Dendritic cell treated with granulocyte-macrophage colony-stimulating factor and Interleukin-4, amounts not matched to agents 40 ng/mL and 50 ng/mL, for 4 days (primary cell): ENCODE results near the gene TMEM266.
A peak's percentile ranks its signal among the peaks of the same experiment; 100 is the strongest.

ENCODE experiments used
- H3K27ac Mint-ChIP-seq: one replicate; pipeline ENCODE4 v1.8.0; 2022; ENCODE audit warnings: mild to moderate bottlenecking, mixed read lengths
- H3K27me3 Mint-ChIP-seq: one replicate; pipeline ENCODE4 v1.8.0; 2022; ENCODE audit warnings: mild to moderate bottlenecking, mixed read lengths
- H3K36me3 Mint-ChIP-seq: one replicate; pipeline ENCODE4 v1.8.0; 2022; ENCODE audit warnings: low read depth, mixed read lengths
- H3K4me1 Mint-ChIP-seq: one replicate; pipeline ENCODE4 v1.8.0; 2022; ENCODE audit warnings: low read depth, mixed read lengths
- H3K4me3 Mint-ChIP-seq: one replicate; pipeline ENCODE4 v1.8.0; 2022; ENCODE audit warnings: mild to moderate bottlenecking, moderate library complexity, mixed read lengths
- H3K9me3 Mint-ChIP-seq: one replicate; pipeline ENCODE4 v1.8.0; 2022; ENCODE audit warnings: mixed read lengths
- intact Hi-C: fragments of 100-400 bp; cut with micrococcal nuclease; formaldehyde crosslinking; loops from one replicate; pipeline ENCODE4 v1.15.0; 2022

Gene TMEM266

DNA sequence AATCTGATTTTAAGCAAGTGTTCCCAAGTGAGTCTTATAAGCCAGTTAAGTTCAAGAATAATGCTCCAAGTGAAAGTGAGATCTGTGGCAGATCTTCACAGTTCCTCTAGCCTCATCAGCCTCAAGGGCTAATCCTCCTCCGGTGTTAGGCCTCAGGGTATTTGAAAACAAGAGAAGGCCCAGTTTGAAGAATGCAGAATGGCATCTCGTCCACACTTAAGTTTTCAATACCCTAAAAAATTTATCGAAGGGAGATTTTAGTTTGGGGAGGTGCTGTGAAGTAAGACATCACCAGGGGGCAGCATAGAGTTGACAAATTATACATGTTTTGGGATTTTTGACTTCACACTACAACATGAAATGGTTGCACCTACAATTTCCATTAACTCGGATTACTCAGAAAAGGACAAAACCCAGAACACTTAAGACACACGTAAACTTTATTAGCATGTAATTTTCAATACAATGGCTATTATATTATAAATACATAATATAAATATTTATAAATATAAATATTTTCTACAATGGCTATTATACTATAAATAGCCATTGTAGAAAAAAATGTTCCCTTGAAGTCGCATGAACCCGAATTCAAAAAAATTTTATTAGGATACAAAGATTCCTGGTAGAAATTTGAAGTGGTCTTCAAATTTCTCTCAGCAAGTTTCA, 2.3 kb upstream of the TMEM266 start:
- Mint-ChIP-seq H3K4me3 (peak overlapping the region; percentile 34), H3K27me3 (peaks cover 31% of the 10 kb centered on the region)

DNA sequence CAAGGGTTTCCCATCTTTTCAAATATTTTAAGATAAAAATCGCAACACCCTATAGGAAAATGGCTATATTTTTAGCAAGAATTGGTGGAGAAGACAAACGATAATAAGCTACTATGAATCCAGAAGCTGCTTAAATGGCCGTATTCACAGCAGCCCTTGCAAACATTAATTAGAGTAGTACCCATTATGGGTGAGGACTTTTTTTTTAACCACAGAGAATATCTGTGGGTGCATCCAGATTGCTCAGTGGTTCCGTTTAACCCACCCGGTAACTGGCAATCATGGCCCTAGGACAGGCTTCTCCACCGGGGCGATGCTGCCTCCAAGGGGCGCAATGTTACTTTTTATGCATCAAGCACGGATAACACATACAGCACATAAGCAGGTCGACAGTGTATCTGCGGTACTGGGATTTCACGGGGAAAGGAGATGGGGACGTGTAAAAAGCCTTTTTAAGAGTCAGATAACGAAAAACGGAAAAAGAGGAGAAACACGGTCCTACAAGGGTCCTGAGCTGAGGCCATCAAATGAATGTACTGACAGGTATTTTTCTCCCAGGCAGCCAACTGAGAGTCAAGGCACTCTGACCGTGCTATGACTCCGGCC, 968 bp upstream of the TMEM266 start:
- Mint-ChIP-seq H3K27me3 (peaks cover 38% of the 10 kb centered on the region), H3K36me3 (no peaks in the 10 kb centered on the region), H3K4me1 (peaks cover 24% of the 10 kb centered on the region), H3K4me3 (peak overlapping the region; percentile 66), H3K9me3 (no peaks in the 10 kb centered on the region), H3K27ac (no peak overlapping the region)
- intact Hi-C loops: no loop called here

More for the DNA sequence above, 2.3 kb upstream of the TMEM266 start:
- no peak overlapping the region for H3K27ac Mint-ChIP-seq
- peaks cover 24% of the 10 kb centered on the region for H3K4me1 Mint-ChIP-seq
- no peaks in the 10 kb centered on the region for H3K9me3 Mint-ChIP-seq
- no peaks in the 10 kb centered on the region for H3K36me3 Mint-ChIP-seq
- intact Hi-C loops: loop anchor here (1.0 kb wide), 1 partner anchor 82 kb away; no protein-coding TSS in a partner anchor

DNA sequence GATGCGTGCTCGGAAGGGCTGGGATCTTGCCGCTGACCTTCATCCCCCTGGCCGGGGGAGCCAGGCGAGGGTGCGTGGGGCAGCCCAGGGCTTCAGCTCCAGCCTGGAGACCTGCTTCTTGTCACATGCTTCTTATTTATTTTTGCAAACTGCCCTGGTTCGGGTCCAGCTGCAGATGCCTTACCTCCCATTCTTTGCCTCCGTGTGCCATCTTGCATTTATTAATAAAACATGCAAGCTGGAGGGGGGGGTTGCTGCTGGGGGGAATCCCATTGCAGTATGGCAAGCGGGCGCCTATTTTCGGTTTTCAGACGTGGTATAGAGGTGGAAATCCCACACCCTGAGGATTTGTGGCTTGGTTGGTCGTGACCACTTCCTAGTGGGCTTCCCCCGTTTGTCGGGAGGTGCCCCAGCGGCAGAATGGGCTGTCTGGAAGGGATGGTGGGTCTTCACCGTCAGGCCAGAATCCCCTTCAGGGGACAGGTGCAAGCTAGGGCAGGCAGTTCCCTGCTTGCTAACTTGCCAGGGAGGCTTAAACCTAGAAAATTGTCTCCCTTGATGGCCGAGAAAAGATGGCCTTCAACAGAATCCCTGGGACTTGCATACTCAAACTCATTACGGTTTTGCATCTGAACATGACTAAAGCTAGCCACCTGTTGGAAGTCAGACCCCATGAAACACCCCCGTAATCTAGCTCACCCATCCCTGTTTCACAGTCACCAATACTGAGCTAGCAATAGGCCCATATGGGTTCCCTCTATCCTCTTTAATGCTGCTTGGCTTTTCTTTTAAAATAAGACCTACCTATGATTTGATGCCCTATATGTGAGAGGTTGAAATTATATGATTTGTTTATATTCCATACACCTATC, 569 bp downstream of the TMEM266 start:
- intact Hi-C loops: no loop called here
- Mint-ChIP-seq H3K4me1 (peaks cover 31% of the 10 kb centered on the region), H3K27me3 (peaks cover 39% of the 10 kb centered on the region), H3K9me3 (no peaks in the 10 kb centered on the region), H3K27ac (no peak overlapping the region), H3K4me3 (peak overlapping the region; percentile 71), H3K36me3 (no peaks in the 10 kb centered on the region)

DNA sequence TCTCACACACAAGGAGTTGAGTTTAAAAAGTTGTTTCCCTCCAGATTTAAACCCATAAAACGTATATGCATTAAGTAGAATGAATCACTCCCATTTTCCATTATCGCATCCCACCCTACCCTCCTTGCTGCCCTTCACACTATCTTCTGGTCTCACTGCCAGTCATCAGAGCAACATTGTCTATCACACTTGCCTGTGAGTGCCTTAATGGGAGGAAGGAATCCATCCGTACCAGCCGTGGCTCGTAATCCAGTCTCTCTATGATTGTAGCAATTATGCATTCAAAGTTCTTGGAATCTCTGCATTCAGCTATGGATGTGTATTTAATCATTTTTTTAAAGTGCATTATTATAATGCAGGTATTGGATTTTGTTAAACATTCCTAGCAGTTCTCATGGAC, 1.9 kb downstream of the TMEM266 start:
- Mint-ChIP-seq H3K4me3 (no peak overlapping the region), H3K9me3 (no peaks in the 10 kb centered on the region), H3K36me3 (no peaks in the 10 kb centered on the region), H3K4me1 (peaks cover 36% of the 10 kb centered on the region), H3K27me3 (peaks cover 39% of the 10 kb centered on the region), H3K27ac (no peak overlapping the region)
- intact Hi-C loops: no loop called here

DNA sequence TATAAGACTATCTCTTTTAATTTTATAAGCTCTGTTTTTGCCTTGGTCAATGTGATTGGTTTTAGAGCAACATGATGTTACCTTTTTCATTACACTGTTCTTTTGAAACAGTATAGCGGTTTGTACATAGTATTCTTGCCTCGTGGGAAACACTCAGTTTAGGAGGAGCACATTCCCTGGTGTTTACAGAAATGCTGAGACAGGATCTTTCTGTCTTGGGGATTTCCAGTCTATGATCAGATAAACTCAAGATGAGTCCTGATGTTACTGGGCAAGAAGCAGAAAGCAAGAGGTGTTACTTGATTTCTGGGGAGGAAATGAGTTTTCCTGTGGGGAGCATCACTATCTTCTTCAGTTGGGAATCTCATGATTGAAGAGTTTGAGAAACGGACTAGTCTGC, 2.5 kb downstream of the TMEM266 start:
- no peaks in the 10 kb centered on the region for H3K9me3 Mint-ChIP-seq
- no peak overlapping the region for H3K4me3 Mint-ChIP-seq
- peaks cover 31% of the 10 kb centered on the region for H3K4me1 Mint-ChIP-seq
- intact Hi-C loops: no loop called here
- H3K27me3 Mint-ChIP-seq: peaks cover 39% of the 10 kb centered on the region
- H3K27ac Mint-ChIP-seq: no peak overlapping the region
- no peaks in the 10 kb centered on the region for H3K36me3 Mint-ChIP-seq

DNA sequence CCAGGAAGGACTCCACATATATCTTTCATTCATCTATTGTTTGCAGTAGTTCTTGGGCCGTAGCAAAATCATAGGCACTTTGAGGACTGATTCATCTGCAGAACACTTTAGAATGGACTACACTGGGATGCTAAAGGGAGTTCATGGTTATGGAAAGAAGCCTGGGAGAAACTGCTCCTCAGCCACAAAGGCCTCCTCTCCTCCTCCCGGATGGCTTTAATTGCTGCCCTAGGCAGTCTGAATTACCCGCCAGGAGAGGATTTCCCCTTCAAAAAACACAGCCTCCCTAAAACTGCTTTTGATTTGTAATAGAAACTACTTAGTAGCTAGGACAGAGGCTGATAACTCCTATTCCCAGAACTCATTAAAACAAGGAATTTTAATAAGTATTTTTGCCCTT, 4.6 kb downstream of the TMEM266 start:
- intact Hi-C loops: no loop called here
- H3K4me3 Mint-ChIP-seq: no peak overlapping the region

DNA sequence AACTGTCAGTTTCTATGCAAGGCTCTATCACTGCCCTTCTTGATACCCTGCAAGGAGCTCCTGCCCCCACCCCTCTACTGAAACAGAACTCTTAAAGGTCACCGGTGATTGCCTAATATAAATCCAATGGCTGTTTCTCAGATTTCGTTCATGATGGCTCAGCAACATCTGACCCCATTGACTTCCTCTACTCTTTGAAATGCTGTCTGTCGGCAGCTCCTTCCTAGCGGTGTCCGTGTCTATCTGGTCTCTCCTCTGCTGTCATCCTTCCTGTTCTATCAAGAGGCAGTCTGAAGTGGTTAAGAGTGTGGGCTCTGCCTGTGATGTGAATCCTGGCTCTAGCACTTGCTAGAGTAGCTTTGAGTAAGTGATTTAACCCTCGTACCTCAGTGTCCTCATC, 5.5 kb downstream of the TMEM266 start:
- no peaks in the 10 kb centered on the region for H3K36me3 Mint-ChIP-seq
- peaks cover 27% of the 10 kb centered on the region for H3K4me1 Mint-ChIP-seq
- intact Hi-C loops: no loop called here
- H3K9me3 Mint-ChIP-seq: no peaks in the 10 kb centered on the region
- H3K27ac Mint-ChIP-seq: peak overlapping the region; percentile 66
- peak overlapping the region; percentile 33 for H3K4me3 Mint-ChIP-seq
- peaks cover 22% of the 10 kb centered on the region for H3K27me3 Mint-ChIP-seq

More for the DNA sequence above, 4.6 kb downstream of the TMEM266 start:
- peaks cover 26% of the 10 kb centered on the region for H3K27me3 Mint-ChIP-seq
- no peaks in the 10 kb centered on the region for H3K36me3 Mint-ChIP-seq
- no peak overlapping the region for H3K27ac Mint-ChIP-seq
- peaks cover 24% of the 10 kb centered on the region for H3K4me1 Mint-ChIP-seq
- no peaks in the 10 kb centered on the region for H3K9me3 Mint-ChIP-seq

DNA sequence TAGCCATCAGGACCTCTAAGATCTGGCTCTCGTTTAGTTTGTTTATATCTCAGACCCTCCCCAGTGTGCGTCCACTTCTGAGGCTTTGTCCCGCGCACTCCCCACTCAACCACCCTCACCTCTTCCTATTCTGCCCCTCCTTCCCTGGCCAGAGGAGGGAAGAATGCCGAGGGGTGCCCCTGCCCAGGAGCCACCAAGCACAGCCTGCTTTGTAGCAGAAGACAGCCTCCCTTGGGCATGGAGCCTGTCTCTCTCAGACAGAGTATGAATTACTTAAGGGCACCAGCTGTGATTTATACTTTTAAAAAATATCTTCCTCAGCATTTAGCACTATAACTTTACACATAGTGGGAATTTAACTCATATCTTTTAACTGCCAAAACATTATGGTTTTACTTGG, 6.0 kb downstream of the TMEM266 start:
- Mint-ChIP-seq H3K27me3 (peaks cover 17% of the 10 kb centered on the region), H3K4me1 (peaks cover 33% of the 10 kb centered on the region), H3K9me3 (no peaks in the 10 kb centered on the region), H3K36me3 (no peaks in the 10 kb centered on the region), H3K27ac (peak overlapping the region; percentile 66), H3K4me3 (peak overlapping the region; percentile 17)
- intact Hi-C loops: no loop called here

DNA sequence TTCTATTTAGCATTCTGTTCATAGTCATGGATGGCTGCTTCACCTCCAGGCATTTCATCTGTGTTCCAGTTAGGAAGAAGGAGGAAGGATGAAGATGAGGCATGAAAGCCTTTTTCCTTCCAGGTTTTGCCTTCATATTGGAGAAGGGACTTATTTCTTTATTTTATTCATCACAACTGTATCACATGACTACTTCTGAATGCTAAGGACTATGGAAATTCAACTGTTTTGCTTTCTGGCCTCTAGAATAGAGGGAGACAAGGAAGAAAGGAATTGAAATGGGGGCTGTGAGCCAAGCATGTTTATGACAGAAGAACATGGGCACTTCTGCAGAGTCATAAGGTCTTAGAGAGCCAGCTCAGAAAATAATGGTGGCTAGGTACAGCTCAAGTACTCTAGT, 10.4 kb downstream of the TMEM266 start:
- no peaks in the 10 kb centered on the region for H3K36me3 Mint-ChIP-seq
- no peaks in the 10 kb centered on the region for H3K27me3 Mint-ChIP-seq
- H3K9me3 Mint-ChIP-seq: no peaks in the 10 kb centered on the region
- H3K4me3 Mint-ChIP-seq: no peak overlapping the region
- peaks cover 28% of the 10 kb centered on the region for H3K4me1 Mint-ChIP-seq
- intact Hi-C loops: no loop called here
- H3K27ac Mint-ChIP-seq: peak overlapping the region; percentile 67

DNA sequence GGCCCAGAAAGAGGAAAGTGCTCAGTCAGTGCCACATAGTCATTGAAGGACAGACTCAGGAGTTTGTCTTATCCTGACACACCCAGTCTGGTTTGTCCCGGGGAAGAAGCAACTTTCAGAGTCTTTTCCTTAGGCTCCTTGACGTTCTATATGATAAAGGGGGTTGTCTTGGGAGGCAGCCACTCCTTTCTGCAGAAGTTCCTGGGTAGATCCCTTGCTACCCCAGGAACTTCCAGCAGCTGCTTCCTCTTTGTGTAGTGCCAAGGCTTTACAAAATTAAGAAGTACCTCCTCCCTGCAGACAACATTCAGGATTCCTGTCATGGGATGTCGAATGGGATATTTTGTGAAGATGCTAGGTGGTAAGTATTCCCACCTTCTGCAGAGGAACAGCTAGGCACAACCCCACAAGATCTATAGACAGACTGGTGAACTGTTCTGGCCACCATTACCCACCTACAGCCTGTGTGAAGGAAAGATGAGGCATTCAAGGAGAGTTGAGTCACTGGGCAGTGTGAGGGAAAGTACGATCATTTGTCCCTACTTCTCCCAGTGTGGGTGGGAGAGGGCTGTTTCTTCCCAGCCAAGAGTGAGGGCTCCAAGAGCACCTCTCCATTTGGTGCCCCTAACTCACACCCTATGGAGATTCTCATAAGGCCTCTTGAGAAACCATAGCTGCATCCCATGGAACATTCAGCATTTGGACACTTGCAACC, 11.3 kb downstream of the TMEM266 start:
- H3K27ac Mint-ChIP-seq: peak overlapping the region; percentile 67
- no peaks in the 10 kb centered on the region for H3K9me3 Mint-ChIP-seq
- peaks cover 19% of the 10 kb centered on the region for H3K4me1 Mint-ChIP-seq
- H3K4me3 Mint-ChIP-seq: no peak overlapping the region
- intact Hi-C loops: no loop called here
- no peaks in the 10 kb centered on the region for H3K36me3 Mint-ChIP-seq
- H3K27me3 Mint-ChIP-seq: no peaks in the 10 kb centered on the region

DNA sequence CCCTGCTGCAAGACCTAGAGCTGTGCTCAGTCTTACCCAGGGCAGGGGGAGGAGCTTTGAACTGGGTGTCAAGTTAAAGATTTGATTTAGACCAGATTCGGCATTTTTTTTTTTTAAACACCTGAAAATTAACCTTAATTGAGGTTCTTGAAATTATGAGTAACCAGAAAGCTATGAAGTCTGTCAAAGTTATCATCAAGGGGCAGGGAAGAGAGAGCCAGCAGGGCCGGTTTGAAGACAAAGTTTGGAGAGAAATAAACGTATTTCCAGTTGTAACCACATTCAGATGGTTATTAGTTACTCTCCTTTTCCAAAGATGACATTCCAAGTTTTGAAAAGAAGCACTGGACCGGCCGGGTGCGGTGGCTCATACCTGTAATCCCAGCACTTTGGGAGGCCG, 12.0 kb downstream of the TMEM266 start:
- no peak overlapping the region for H3K4me3 Mint-ChIP-seq
- H3K27me3 Mint-ChIP-seq: no peaks in the 10 kb centered on the region
- H3K27ac Mint-ChIP-seq: peak overlapping the region; percentile 67
- no peaks in the 10 kb centered on the region for H3K9me3 Mint-ChIP-seq
- no peaks in the 10 kb centered on the region for H3K36me3 Mint-ChIP-seq
- peaks cover 19% of the 10 kb centered on the region for H3K4me1 Mint-ChIP-seq
- intact Hi-C loops: no loop called here

DNA sequence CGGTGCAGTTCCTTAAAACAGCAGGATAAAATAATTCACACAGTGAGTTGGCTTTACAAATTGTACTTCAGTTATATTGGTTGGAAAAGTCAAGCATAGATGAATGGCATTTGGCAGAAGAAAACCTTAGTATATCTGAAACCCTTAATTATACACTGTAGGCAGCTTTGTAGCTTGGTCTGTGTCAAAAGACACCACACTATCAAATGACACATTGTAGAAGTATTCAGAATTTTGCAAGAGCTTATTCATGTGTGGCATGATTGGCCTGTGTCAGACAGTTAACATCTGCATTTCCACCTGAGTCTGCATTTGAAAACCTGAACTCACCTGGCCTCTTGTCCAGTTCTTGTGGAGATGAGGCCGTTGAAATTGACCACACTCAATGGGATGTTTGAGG, 13.8 kb downstream of the TMEM266 start:
- no peak overlapping the region for H3K4me3 Mint-ChIP-seq
- H3K9me3 Mint-ChIP-seq: no peaks in the 10 kb centered on the region
- H3K27ac Mint-ChIP-seq: no peak overlapping the region
- H3K36me3 Mint-ChIP-seq: no peaks in the 10 kb centered on the region
- peaks cover 24% of the 10 kb centered on the region for H3K4me1 Mint-ChIP-seq
- intact Hi-C loops: no loop called here
- H3K27me3 Mint-ChIP-seq: no peaks in the 10 kb centered on the region

DNA sequence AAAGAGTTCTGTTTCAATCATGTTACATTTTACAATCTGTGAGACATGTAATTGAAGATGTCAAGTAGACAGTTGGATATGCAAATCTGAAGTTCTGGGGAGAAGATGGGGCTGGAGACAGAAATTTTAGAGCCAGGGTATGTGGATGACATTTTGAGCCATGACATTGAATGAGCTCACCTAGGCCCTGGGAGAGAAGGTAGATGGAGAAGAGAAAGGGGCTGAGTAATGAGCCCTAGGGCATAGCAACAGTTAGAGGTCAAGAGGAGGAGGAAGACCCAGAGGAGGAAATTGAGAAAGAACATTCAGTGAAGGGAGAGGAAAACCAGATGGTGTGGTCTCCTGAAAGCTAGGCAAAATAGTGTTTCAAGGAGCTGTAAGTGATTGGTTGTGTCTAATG, 15.3 kb downstream of the TMEM266 start:
- H3K27ac Mint-ChIP-seq: no peak overlapping the region
- intact Hi-C loops: no loop called here
- peaks cover 28% of the 10 kb centered on the region for H3K4me1 Mint-ChIP-seq
- H3K9me3 Mint-ChIP-seq: no peaks in the 10 kb centered on the region
- no peaks in the 10 kb centered on the region for H3K36me3 Mint-ChIP-seq
- no peaks in the 10 kb centered on the region for H3K27me3 Mint-ChIP-seq
- H3K4me3 Mint-ChIP-seq: no peak overlapping the region
